Right renal pelvis (tissue), 4 donors: ENCODE measurements around the gene R3HDM2. TPM values are rescaled to one million over a fixed set of nuclear protein-coding genes. Genes with fewer than 3 reads are reported as not detected.
"Not testable (repeated sequence)": the region's sequence is repeated elsewhere in the genome, so short reads cannot be mapped to it uniquely, and the experiment has no call there.

Experiments used
- DNase-seq, 4 donors: peaks; one replicate each; pipeline ENCODE4 v3.0.0-alpha.2; 2013; ENCODE audit warnings: low read depth in 4 of 4, low spot score in 3 of 4, missing footprints in 1 of 4
- polyA plus RNA-seq, 4 donors: library from polyadenylated mRNA; unstranded; fragments of 120-200 nt; gene quantifications; one replicate each; pipeline ENCODE4 v1.2.1, GENCODE V29; 2013; ENCODE audit not compliant: insufficient read length in 4 of 4

Gene R3HDM2
- polyA plus RNA-seq, 4 donors = 59.0 to 88.3 (median 69.8) TPM

DNA sequence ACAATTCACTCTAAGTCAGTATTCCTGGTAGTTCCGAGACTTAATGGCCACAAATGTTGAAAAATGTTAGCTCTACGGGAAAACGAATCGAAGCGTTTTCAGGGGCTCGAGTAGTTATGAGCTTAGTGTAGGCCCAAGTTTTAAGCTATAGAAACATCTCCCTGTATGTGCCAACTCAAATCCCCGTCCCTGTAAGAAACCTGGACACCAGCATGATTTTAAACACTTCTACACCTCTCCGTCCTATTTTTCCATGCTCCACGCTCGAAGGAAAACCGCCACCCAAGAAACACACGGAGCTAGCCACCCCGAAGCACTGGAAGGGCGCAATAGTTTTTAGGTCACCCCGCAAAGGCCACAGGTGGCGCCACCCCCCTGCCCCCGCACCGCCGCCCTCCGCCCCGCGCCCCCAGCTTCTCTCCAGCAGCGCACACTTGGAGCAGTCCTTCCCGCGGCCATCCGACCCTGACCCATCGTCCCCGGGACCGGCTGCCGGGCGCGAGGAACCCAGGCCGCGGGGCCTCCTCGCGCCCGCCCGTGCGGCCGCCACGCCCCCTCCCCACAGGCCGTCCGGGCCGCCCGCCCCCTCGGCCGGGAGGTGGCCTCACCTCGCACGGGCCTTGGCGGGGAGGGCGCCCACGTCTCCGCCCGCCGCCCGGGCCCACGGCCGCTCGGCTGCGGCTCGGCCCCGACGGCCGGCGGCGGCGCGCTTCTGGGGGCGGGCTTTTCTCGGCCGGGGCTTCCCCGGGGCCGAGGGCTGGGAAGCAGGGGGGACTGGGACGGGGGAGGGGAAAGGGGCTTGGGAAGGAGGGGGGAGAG lies 522 bp downstream of the R3HDM2 start:
- no peak for DNase-seq

DNA sequence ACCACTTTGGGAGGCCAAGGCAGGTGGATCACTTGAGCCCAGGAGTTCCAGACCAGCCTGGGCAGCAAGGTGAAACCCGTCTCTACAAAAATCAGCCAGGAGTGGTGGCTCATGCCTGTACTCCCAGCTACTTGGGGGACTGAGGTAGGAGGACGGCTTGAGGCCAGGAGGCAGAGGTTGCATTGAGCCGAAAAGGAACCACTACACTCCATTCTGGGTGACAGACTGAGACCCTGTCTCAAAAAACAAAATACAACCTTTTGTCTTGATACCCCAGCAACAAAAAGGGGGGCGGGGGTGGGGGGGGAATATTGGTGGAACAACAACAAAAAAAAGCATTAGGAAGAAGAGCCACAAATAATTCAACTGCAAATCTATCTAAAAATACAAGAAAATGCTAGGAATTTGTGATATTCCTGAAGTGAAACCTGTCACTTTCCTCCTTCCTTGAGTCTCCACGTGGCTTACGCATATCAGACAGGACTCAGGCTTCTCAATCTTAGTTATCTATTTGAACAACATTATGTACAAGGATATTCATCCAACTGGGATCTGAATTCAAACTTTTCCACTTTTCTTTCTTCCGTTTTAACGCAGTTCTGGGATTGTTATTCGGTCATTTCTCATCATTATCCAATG lies 1.3 kb downstream of the R3HDM2 start:
- DNase-seq = no peak

DNA sequence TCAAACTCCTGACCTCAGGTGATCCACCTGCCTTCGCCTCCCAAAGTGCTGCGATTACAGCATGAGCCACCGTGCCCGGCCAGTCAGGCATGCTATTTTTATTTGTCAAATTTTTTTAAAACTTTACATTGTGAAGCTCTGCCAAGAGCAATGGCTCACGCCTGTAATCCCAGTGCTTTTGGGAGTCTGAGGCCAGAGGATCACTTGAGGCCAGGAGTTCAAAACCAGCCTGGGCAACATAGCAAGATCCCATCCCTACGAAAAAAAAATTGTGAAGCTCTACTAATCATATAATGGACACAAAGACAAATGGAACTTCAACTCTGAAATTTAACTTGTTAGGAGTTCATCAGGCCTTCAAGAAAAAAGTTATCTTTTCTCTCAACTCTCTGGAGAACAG lies 1.9 kb downstream of the R3HDM2 start:
- DNase-seq = no peak

DNA sequence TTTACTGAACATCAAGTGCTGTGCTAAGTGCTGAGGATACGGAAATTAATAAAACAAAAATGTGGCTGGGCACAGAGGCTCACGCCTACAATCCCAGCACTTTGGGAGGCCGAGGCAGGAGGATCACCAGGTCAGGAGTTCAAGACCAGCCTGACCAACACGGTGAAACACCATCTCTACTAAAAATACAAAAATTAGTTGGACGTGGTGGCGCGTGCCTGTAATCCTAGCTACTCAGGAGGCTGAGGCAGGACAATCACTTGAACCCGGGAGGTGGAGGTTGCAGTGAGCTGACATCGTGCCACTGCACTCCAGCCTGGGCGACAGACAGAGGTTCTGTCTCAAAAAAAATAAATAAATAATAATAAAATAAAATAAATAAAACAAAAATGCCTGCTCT lies 3.9 kb downstream of the R3HDM2 start:
- not testable (repeated sequence) for DNase-seq

DNA sequence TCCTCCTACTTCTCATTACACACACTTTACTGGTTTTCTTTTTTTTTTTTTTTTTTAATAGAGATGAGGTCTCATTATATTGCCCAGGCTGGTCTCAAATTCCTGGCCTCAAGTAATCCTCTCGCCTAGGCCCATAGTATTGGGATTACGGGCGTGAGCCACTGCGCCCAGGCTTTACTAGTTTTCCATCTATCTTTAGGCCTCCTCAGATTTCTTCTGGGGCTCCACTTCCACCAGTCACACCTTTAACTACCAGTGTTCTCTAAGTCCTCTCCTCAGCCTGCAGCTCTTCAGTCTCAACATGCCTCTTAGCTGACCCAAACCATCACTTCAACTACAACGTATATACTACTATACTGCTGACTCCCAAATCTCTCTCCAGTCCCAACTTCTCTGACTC lies 10.4 kb downstream of the R3HDM2 start:
- DNase-seq = no peak

- no peak for DNase-seq
These were observed 11.3 kb downstream of the R3HDM2 start for GRCh38 chr12:57419495-57419894.

- DNase-seq = no peak
These were observed 12.6 kb downstream of the R3HDM2 start for GRCh38 chr12:57418255-57418654.

- DNase-seq = no peak
These were observed 14.5 kb downstream of the R3HDM2 start for GRCh38 chr12:57416039-57416996.

GRCh38 chr12:57415088-57415487 lies 15.8 kb downstream of the R3HDM2 start:
- no peak for DNase-seq

GRCh38 chr12:57414160-57414559 lies 16.7 kb downstream of the R3HDM2 start:
- DNase-seq = not testable (repeated sequence)

GRCh38 chr12:57410534-57410933 lies 20.3 kb downstream of the R3HDM2 start:
- DNase-seq = no peak

DNA sequence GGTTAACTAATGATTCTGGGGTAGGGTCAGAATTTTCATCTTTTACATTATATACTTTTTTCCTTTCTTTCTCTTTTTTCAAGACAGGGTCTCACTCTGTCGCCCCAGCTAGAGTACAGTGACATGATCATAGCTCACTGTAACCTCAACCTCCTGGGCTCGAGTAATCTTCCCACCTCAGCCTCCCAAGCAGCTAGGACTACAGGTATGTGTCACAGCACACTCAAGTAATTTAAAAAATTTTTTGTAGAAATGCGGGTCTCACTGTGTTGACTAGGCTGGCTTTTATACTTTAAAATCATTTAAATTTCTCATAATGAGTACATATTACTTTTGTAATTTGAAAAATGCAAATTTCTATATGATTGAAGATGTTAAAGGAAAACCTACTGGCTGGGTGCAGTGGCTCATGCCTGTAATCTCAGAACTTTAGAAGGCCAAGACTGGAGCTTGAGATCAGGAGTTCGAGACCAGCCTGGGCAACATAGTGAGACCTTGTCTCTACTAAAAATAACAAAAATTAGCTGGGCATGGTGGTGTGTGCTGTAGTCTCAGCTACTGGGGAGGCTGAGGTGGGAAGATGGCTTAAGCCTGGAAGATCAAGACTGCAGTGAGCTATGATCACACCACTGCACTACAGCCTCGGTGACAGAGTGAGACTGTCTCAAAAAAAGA lies 25.7 kb downstream of the R3HDM2 start:
- DNase-seq = no peak

- not testable (repeated sequence) for DNase-seq
These were observed 28.7 kb downstream of the R3HDM2 start for GRCh38 chr12:57402156-57402555.

- DNase-seq = no peak
These were observed 29.7 kb downstream of the R3HDM2 start for GRCh38 chr12:57401165-57401564.

DNA sequence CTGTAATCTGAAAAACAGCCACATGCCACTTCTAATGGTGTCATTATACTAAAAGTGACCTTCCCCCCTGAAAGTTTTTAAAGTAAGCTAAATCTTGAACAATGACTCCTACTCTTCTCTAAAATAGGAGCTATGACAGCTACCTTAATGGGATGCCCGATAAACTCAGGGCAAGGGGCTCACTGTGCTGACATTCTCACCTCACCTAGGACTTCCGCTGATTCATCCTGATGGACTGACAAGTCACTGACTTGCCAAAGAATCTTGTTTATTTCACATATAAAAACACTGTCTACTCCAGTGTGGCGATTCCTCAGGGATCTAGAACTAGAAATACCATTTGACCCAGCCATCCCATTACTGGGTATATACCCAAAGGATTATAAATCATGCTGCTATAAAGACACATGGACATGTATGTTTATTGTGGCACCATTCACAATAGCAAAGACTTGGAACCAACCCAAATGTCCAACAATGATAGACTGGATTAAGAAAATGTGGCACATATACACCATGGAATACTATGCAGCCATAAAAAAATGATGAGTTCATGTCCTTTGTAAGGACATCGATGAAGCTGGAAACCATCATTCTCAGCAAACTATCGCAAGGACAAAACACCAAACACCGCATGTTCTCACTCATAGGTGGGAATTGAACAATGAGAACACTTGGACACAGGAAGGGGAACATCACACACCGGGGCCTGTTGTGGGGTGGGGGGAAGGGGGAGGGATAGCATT lies 31.0 kb downstream of the R3HDM2 start:
- DNase-seq = not testable (repeated sequence)

DNA sequence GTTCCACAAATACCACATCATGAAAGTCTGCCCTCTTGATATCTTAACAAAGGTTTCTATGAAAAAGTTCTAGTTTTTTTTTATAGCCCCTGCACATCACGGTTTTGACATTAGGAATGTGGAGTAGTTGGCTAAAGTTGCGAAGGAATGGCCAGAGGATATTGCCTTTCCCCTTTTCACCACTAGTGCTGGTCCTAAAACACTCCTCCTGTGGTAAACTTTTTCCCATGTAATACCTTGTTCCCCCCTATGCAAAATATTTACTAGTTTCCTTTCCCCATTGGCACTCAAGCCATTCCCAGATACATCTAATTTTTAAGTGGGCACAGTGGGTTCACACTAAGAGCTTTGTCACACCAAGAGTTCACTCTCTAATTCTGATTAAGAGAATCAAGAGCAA lies 33.4 kb downstream of the R3HDM2 start:
- DNase-seq = no peak

GRCh38 chr12:57395121-57395520 lies 35.7 kb downstream of the R3HDM2 start:
- DNase-seq = no peak

- DNase-seq = no peak
These were observed 40.7 kb downstream of the R3HDM2 start for GRCh38 chr12:57390174-57390573.

DNA sequence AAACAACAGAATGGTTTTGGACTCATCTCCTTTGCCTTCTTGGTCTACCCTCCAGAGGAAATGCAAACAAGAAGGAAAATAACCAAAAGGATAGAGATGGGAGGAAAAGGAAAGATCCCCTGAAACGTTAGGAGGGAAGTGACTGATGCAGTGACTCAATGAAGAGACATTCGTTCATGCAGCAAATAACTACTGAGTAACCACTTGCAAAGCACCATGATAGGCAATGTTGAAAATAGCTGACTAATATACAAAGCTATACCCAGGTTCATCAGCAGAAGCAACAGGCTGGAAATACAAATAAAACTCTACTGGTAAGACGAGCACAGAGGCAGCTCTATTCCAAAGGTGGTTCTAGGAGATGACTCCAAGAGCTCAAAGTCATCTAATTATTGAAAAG lies 41.8 kb downstream of the R3HDM2 start:
- no peak for DNase-seq

GRCh38 chr12:57388425-57388824 lies 42.4 kb downstream of the R3HDM2 start:
- no peak for DNase-seq
